Breast epithelium (tissue), 3 donors: ENCODE data around the gene PITX3.

Source experiments
- POLR2A ChIP-seq: fragments of 450-650 bp; IDR thresholded peaks from one replicate; pipeline ENCODE4 v1.6.1; 2016; ENCODE audit warnings: antibody characterized with exemption, mild to moderate bottlenecking, moderate library complexity
- POLR2AphosphoS5 ChIP-seq, 3 donors: sonication (generic); formaldehyde crosslinking; IDR thresholded peaks; one replicate each; pipeline ENCODE4 v1.6.1; 2017; ENCODE audit warnings: antibody characterized with exemption in 3 of 3
- TF ChIP-seq, protein P1 (sequence below), 3 donors: fragments of 450-650 bp; IDR thresholded peaks; one replicate each; pipeline ENCODE4 v1.5.1; 2016 to 2017; ENCODE audit warnings: antibody characterized with exemption in 3 of 3, mild to moderate bottlenecking in 3 of 3, moderate library complexity in 3 of 3

DNA sequence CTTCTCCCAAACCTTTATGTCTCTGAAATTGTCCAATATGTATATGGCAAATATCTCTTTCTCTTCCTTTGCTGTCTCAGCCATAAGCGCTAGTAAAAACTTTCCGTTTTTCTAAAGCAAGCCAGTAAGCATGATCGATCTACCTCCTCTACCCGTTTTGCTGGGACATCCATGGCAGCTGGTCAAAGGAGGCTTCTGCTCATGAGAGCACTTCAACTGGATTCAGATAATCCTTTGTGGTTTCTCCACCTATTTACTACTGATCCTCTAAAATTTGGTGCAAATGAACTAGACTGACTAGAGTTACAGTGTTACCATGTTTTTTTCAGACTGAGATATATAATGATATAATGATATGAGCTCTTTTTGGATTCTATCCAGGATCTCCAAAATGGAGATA is 46.7 kb upstream of the PITX3 start:
- TF ChIP-seq, protein P1, sequence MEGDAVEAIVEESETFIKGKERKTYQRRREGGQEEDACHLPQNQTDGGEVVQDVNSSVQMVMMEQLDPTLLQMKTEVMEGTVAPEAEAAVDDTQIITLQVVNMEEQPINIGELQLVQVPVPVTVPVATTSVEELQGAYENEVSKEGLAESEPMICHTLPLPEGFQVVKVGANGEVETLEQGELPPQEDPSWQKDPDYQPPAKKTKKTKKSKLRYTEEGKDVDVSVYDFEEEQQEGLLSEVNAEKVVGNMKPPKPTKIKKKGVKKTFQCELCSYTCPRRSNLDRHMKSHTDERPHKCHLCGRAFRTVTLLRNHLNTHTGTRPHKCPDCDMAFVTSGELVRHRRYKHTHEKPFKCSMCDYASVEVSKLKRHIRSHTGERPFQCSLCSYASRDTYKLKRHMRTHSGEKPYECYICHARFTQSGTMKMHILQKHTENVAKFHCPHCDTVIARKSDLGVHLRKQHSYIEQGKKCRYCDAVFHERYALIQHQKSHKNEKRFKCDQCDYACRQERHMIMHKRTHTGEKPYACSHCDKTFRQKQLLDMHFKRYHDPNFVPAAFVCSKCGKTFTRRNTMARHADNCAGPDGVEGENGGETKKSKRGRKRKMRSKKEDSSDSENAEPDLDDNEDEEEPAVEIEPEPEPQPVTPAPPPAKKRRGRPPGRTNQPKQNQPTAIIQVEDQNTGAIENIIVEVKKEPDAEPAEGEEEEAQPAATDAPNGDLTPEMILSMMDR (IDR thresholded peaks at IDR 0.05), result no peak
- TF ChIP-seq POLR2AphosphoS5 (IDR thresholded peaks at IDR 0.05), result no peak
- no peak for TF ChIP-seq POLR2A
